Globus pallidus (tissue), 1 donor: ENCODE data around the gene LYPD6B.

ENCODE experiments used
- DNase-seq: peaks from one replicate; pipeline ENCODE4 v3.0.0-alpha.2; 2015; ENCODE audit warnings: low spot score

LYPD6B gene

DNA sequence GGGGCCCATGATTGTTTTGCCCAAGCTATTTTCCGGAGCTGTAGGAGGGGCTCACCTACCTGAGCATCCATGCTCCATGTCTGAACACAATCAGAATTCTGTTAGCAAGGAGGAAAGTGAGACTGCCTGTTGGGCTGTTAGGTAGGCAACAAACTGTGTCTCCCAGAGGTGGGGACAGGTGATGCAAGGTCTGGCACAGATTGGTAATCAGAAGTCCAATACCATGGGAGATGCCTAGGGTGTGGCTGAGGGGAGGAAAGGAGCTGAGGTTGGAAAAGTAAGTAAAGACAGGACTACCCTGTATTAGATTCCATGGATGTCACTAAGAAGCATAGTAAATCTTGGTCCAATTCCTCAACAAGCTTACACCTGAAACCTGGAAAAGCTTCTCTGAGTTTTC, 3.0 kb downstream of the LYPD6B start:
- no peak for DNase-seq

DNA sequence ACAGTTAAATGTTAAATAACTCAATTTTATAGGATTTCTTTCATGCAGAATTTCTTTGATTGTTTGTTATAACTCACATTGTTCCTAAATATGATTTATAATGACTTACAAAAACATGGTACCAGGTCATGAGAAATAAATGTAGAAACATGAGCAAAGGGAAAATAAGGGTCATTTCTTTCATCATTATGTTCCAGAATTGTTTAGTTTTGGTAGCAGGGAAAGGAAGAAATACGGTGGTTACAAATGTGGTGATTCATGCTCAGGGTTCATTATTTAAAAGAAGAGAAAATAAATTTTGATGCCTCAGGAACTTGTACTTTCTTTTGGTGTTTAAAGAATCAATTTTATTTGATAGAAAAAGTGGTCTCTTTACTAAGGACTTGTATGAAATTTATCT, 4.4 kb downstream of the LYPD6B start:
- no peak for DNase-seq

DNA sequence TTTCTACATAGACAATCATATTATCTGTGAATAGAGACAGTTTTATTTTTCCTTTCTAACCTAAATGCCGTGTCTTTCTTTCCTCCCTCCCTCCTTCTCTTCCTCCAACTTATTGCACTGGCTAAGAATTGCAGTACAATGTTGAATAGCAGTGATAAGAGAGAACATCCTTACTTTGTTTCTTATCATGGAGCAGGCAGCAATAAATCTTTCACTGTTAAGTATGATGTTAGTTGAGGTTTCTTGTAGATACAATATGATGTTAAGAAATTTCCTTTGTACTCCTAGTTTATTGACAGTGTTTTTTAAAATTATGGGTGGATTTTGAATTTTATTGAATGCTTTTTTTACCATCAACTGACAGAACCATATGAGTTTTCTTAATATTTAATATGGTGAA, 6.0 kb downstream of the LYPD6B start:
- no peak for DNase-seq

DNA sequence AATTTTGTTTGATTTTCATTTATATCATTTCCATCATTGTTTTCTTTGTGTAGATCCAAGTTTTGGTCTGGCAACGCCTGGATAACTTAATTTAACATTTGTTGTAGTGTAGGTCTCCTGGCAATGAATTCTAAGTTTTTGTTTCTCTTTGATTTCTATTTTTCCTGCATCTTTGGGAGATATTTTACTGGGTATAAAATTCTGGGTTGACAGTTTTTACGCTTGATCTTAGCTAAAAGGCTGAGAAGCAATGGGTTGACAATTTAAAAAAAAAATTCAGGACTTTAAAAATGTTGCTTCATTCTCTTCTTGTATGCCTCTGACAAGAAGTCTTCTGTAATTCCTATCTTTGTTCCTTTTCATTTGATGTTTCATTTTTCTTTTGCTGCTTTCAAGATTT, 8.6 kb downstream of the LYPD6B start:
- DNase-seq: no peak

DNA sequence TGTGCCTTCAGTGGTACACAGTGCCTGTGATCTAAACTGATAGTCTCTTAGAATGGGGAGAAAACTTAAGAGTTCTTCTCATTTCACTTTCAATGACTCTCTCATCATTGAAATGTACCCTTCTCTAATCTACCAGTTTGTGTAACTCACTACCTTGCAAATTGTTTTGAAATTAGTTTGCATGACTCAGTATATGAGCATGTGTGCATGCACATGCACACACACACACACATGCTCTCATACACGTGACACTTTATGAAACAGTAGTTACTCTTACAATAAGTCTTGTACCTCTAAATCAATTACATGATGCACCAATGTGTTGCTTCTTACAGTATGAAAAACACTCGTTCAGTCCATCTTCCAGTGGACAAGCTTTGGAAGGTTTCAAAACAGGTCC, 10.6 kb downstream of the LYPD6B start:
- no peak for DNase-seq

DNA sequence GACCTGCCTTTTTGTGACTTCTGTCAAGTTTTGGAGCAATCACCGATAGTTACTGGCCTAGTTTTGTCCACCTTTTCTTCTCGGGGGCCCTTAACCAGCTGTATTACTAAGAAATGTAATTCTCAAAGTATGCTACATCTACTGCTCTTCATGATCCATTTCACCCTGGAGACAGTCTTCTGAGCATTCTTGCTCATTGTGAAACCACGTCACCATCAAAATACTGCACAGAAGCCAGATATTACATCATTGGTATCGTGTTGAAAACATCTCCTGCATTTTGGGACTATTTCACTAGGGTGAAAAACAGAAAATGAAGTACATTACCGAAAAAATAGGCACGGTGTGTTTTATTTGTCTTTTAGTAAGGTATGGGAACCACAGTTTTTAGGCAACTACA, 11.7 kb downstream of the LYPD6B start:
- no peak for DNase-seq

DNA sequence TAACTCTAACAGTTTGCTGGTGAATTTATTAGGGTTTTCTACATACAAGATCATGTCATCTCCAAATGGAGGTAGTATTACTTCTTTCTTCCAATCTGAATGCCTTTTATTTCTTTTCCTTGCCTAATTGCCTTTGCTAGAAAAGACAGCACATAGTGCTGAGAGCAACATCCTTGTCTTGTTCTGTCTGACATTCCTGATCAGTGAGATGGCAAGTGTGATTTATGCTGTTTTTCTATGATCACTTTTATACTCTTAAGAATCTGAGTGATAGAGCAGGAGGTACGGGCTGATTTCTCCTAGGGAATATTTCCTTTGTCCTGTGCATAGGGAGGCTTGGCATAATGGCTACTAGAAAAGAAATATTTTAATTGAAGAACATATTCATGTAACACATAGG, 17.3 kb downstream of the LYPD6B start:
- DNase-seq: no peak

DNA sequence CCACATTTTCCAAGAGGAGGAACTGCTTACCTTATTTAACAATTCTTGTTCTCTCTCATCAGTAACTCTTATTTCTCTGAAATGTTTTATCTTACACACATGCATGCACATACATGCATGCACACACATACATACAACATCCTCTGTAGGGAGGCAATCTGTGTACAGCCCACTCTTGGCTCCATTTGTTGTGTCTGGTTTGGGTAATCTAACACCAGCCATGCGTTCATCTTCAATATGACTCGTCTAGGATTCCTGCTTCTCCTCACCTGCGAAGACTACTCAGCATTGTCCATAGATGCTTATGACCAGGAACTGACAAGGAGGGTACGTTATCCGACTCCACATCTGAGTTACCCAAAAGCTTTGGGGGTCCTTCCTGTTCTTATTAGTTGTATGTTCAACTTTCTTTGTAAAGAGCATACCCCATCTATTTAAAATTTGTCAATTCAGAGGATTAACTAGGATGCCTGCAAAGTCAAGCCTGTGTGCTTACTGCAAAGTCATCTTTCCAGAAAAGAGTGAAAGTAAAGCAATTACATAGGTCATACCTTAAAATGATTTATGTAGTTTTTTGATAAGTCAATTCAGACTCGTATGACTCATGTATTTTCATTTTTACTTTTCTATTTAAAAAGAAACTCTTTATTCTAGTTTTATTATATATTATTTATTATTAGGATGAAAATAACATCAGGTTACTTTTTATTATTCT, 18.2 kb downstream of the LYPD6B start:
- DNase-seq: no peak

DNA sequence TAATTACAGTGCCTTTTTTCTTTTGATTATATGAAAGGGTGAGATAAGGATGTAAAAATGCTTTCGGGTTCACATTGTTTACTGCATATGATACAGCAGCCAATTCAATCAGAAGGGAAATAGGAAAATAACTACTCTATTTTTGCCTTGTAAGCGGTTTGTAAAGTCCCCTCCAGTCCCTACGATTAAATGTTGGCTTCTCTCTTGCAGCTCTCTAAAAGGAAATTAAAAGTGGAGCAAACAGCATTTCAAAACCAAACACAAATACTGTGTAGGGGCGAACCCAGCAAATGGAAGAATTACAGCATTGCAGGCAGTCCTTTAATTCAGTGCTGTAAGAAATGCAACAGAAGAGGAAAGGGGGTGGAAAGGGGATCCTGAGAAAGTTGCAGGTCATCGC, 18.9 kb downstream of the LYPD6B start:
- no peak for DNase-seq

DNA sequence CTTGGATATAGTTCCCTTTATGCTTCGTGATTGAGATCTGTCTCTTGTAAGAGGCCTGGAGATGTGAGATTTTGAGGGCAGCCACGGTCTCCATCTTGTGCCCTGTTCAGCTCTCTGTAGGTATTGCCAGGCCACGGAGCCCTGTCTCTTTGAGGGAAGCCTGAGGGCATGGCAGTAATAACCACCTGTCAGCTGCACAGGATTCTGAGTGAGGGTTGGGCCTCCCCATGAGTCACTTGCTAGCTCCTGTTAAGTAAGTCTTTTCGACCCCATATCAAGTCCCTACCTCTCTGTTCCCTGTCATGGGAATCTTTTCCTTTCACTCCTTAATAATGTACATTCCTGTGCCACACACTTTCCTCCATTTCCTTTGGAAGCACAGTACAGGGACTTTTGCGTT, 20.4 kb downstream of the LYPD6B start:
- no peak for DNase-seq

DNA sequence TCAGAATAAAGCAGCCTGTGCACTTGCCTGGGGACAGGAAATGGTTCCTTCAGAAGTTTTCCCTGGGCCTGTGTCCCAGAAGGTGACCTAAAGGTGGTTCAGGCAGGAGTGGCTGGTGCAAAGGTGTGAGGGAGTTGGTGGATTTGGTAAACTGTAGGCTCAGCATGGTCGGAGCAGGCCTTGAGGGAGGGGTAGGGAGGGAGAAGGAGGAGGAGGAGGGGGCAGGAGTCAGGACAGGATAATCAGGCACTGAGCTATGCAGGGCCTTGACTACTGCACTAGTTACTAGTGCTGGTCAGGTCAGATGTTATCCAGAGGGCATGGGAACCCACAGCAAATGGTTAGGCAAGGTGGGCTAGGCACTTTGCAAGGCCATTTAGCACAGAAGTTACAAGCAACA, 21.3 kb downstream of the LYPD6B start:
- DNase-seq: no peak

DNA sequence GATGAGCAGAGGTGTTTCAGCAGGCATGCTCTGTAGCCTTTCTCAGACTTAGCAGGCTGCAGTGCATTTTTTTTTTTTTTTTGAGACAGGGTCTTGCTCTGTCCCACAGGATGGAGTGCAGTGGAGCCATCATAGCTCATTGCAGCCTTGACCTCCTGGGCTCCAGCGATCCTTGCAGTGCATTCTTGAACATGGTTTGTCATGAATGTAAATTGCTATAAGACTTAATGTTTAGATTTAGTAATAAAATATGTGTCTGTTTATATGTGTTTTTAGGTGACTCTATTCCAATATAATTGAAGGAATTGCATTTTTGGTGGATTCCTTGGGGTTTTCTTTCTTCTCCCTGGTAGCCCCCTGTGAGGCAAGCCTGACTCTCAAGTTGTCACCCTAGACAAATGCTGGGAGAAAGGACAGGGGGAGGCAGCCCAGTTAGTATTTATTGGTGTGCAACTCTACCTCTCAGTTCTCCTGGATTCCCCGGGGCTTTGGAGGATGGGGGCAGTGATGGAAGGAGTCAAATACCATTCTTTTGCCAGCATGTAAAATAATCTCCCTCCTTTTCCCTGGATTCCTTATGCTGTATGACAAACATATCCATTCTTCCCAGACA, 22.7 kb downstream of the LYPD6B start:
- DNase-seq: no peak

DNA sequence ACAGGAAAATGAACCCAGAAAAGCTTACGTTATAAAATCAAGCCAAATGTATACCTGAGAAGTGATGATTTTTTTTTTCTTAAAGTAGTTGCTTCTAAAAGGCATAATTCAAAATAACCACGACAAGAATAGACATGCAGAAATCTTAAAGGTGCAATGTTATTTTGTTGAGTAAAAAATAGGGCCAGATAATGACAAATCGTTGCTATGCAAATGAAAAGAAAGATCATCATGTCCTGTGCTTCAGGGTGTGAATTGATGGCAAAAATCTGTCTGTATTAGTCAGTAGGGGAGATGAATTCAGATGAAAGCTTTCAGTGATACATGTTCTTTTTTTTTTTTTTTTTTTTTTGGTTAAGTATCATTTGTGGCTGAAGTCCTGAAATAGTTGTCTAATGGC, 24.0 kb downstream of the LYPD6B start:
- DNase-seq: no peak

DNA sequence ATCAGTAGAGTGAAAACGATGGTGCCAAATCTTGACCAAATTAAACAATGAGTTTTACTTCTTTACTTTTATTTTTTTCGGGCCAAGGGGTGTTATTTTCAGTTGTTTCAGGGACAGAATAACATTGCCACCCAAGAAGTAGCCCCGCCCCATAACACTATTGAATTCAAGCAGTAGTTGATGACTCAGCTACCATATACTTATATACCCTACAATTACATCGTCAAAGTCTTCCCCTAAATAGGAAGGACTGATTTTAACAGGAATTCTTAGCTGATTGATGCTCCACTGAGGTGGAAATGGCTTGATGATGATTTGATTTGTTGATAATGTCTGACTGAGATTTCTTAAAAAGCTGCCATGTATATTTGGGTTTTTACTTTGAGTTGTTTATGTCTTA, 24.7 kb downstream of the LYPD6B start:
- no peak for DNase-seq

DNA sequence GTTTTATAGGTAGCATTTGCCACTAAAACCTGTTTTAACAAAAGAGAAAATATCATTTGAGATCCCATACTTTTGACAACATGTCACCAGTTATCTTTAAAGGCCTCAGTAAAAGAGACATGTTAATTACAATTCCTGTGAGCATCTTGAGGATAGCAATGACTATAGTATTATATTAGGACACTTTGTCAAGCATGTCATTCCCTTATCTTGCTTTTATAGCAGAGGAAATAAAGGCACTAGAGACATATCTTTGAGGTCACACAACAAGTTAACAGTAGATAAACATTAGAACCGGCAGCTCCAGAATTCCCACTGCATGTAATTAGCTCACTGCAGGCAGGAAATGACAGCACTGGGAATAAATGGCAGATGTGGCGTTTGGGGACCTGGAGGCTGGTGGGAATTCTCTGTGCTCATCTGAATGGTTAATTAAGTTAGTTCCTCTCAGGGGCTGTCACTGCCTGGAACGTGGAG, 25.9 kb downstream of the LYPD6B start:
- DNase-seq: no peak

DNA sequence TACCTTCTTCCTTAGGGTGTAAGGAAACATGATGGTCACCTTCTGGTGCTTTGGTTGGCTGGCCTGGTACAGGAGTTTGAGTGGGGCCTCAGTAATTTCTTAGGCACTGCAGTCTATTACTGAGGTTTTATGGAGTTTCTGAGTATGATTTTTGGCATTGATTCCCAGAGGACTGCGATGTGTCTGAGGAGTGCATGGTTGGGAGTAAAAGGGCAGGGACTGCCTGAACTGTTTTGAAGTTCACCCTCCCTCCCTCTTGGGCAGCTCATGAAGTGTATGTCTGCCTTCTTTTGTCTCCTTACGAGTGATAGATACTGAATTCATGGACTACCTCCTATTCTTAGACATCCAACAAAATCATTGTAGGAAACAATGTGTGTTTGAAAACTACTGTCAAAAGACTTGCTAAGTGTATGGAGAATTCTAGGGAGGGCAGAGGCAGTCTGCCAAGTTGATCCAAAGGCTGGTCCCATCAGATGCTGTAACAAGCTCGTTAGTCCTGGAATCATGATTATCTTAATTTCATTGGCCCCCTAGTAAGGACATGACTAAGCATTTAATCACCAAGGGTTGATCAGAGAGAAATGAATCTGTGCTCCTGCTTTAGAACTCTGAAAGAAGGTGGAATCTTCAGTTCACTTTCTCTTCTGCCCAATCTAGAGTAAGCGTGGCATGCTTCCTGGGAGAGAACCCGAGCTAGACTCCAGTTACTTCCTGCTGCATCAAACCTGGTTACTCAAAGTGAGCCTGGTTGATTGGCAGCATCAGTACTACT, 26.5 kb downstream of the LYPD6B start:
- no peak for DNase-seq

DNA sequence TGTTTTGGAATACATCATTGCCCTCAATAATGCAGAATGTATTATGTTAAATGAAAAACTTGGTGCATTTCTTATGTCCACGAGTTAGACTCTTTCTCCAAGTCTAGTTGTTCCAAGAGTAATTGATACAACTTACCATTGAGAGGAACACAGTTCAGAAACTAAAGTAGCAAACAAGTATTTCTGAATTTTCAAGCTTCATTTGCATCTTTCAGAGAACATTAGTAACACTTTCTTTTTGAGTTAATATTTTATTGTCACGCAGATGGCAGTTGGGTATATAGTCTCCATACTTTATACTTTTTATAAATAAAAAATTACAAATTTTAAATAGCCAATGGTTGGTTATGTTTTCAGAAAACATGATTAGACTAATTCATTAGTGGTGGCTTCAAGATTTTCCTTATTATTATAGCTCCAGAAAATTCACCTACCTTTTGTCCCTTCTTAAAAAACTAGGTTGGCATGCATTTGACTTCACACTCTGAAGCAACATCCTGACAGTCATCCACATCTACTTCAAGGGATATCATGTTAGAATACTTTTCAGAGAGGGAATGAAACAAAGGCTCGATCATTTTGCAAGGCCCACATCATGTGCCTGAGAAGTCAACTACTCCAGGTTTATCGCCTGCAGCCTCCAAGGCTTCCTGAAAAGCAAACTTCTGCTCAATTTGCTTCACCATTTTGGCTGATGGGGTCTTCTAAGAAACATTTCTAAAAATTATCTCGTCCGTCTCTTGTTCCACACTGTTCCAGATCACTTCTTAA, 29.9 kb downstream of the LYPD6B start:
- no peak for DNase-seq

DNA sequence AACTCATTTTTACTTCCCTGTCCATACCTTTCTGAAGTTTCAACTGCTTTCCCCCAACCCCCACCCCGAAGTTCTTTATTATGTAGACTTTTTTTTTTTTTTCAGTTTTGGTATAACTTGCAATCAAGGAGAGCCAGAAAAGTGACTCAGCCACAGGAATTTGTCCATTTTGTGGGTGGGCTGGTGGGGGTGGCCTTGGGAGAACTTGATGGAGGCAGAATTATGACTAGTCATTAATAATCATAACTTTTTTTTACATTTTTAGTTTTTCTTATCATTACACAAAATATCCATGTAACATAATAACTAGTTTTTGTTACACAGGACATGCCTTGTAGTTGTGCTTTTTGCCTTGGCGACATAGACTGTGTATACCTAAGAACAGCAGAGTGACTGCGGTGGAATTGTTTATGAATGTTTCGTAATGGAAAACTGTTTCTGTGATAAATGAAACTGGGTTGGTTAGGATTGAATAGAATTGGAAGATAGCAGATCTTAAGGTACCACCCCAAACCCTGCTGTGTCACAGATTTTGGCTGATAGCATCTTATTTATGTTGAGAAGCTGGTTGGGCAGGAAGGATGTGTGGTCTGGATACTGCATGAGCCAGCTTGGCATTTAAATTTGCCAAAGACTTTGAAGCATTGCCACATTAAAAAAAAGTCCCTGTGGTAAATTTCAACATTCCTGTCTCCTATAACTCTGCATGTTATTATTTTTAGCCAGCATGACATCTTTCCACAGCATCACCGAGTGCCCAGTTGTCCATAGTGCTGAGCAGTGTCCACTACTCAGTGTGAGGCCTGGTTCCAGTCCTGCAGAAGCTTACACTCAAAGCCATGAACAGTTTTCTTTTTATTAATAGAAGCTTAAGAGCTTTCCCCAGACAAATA, 30.7 kb downstream of the LYPD6B start:
- DNase-seq: no peak

DNA sequence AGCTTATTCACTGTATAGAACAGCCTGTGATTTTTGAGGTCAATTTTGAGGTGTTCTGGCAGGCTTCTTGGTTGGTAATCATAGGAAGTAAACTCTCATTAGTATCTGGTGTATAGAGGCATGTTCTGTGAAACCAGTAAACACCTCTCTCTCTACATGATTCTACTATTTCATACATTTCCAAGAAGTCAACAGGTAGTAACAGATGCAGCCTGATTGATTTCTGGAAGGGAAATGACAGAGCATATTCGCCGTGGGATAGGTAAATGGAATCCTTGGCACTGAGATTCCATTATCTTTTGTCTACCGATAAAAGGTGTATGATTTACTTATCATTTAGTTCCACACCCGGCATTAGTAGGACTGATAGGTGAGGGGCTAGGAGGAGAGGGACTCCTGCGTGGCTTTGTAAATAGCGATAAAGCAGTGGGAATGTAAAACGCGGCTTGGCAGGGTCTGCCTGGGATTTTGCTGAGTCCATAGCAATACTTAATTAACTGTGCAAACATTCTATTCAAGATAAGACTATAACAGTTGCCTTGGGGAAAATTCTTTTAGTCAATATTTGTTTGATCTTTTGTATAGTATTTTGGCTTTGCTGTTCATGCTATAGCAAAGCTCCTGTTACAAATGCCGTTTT, 32.3 kb downstream of the LYPD6B start:
- DNase-seq: no peak

DNA sequence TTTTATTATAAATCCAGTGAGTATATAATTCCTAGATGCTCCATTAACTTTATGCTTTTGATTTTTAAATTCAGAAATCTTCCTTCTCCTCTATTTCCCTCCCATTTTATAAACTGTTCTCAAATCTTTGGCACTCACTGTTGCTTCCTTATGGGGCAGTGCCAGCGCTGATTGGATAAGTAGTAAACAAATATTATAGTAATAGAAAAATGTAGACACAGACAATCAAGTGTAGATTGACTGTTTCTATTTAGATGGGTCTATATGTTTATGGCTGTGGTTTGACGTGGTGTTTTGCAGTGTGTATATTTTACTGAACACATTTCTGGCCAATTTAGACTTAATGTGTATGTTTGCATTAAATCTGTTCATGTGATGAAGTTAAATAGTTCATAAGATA, 36.6 kb downstream of the LYPD6B start:
- DNase-seq: no peak

DNA sequence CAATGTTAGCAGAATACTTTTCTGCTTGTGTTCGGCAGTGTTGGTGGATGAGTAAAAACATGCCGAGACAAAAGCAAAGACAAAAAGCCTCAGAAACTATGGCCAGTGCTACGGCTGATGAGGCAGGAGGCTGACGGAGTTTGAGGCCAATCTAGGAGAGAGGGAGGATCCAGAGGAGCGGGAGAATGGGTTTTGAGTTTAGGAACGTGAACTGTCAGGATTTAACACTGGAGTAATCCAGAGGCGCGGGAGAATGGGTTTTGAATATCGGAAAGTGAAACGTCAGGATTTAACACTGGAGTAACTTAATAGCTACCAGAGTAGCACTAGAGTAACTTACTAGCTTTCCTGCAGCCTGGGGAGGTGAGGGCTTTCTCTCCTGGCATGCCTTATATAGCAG, 37.4 kb downstream of the LYPD6B start:
- no peak for DNase-seq
